PFSK-1 (cell line): ENCODE results near the gene HIGD1C.

Experiments used
- FOXP2 ChIP-seq: optimal IDR thresholded peaks from 2 replicates; pipeline ENCODE3; 2011; ENCODE audit warnings: borderline replicate concordance, control low read depth, inconsistent platforms; ENCODE audit not compliant: insufficient read depth; ENCODE audit errors: extremely low read length, extremely low read depth
- POLR2AphosphoS5 ChIP-seq: IDR thresholded peaks from 2 replicates; pipeline ENCODE4 v1.6.1; 2012; ENCODE audit warnings: low read depth, mild to moderate bottlenecking, control low read depth, low read length, moderate library complexity

DNA sequence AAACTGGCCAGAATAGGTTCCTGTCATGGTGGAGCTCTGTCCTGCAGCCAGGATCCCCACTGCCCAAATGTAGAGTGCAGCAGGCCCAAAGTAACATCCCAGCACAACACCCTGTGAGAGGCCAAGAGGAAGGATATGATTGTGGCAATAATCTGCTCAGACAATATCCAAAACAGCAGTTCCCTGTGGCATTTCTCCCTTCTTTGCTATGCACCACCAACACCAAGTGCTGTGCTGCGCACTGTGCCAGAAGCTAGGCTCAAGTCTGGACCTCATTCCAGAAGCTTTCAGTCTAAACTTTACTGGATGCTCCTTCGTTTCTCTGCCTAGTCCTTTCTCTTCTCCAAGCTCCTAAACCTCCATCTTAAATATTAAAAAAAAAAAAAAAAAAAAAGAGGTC lies 40.5 kb downstream of the HIGD1C start:
- TF ChIP-seq FOXP2 (no peak), POLR2AphosphoS5 (no peak)
